Parathyroid adenoma (tissue), 2 donors: ENCODE measurements around the gene MEST.

Experiments used
- H2AFZ ChIP-seq: fragments of 300-600 bp; sonication (generic); one replicate; pipeline ENCODE4 v1.7.0; 2017; ENCODE audit warnings: antibody characterized with exemption, mild to moderate bottlenecking
- H3K27ac ChIP-seq: fragments of 300-600 bp; sonication (generic); one replicate; pipeline ENCODE4 v1.7.0; 2017
- H3K27me3 ChIP-seq: fragments of 300-600 bp; sonication (generic); one replicate; pipeline ENCODE4 v1.7.0; 2017; ENCODE audit warnings: low read length; ENCODE audit not compliant: control insufficient read depth, insufficient read depth
- H3K36me3 ChIP-seq: fragments of 300-600 bp; sonication (generic); one replicate; pipeline ENCODE4 v1.7.0; 2017; ENCODE audit warnings: low read length; ENCODE audit not compliant: control insufficient read depth, insufficient read depth
- H3K4me1 ChIP-seq: fragments of 300-600 bp; sonication (generic); one replicate; pipeline ENCODE4 v1.7.0; 2017; ENCODE audit warnings: control low read depth
- H3K4me2 ChIP-seq: fragments of 300-600 bp; sonication (generic); one replicate; pipeline ENCODE4 v1.7.0; 2017; ENCODE audit warnings: low read length
- H3K4me3 ChIP-seq: fragments of 300-600 bp; sonication (generic); one replicate; pipeline ENCODE4 v1.7.0; 2017; ENCODE audit warnings: low read depth, low read length
- H3K79me2 ChIP-seq: fragments of 300-600 bp; sonication (generic); one replicate; pipeline ENCODE4 v1.7.0; 2017; ENCODE audit warnings: control low read depth
- H3K9ac ChIP-seq: fragments of 300-600 bp; sonication (generic); one replicate; pipeline ENCODE4 v1.7.0; 2017; ENCODE audit warnings: mild to moderate bottlenecking
- H3K9me3 ChIP-seq: fragments of 300-600 bp; sonication (generic); one replicate; pipeline ENCODE4 v1.7.0; 2017; ENCODE audit warnings: low read length; ENCODE audit not compliant: control insufficient read depth
- TF ChIP-seq, protein P1 (sequence below): fragments of 300-600 bp; sonication (generic); IDR thresholded peaks from one replicate; pipeline ENCODE4 v1.7.0; 2017; ENCODE audit warnings: antibody characterized with exemption, mild to moderate bottlenecking
- donor health status: primary hyperparathyroidism.

MEST gene

DNA sequence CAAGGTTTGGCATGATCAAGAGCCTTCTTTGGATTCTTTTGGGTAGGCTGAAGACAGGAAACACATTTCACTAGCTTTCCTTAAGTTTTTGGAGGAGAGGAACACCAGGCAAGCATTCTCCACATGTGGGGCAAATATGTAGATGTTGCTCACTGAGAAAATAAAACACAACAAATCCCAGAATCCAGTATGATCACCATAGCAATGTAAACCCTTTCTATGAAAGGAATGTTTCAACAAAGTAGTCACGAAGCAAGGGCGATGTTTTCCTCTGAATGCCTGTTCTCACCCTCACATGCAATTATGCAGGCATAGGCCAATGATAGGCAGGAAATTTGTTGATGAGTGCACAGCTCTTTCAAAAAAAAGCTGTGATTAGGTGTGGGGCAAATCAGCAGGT is 30.6 kb upstream of the MEST start:
- H3K4me1 ChIP-seq, result no peaks in the 10 kb centered on the region
- TF ChIP-seq, protein P1, sequence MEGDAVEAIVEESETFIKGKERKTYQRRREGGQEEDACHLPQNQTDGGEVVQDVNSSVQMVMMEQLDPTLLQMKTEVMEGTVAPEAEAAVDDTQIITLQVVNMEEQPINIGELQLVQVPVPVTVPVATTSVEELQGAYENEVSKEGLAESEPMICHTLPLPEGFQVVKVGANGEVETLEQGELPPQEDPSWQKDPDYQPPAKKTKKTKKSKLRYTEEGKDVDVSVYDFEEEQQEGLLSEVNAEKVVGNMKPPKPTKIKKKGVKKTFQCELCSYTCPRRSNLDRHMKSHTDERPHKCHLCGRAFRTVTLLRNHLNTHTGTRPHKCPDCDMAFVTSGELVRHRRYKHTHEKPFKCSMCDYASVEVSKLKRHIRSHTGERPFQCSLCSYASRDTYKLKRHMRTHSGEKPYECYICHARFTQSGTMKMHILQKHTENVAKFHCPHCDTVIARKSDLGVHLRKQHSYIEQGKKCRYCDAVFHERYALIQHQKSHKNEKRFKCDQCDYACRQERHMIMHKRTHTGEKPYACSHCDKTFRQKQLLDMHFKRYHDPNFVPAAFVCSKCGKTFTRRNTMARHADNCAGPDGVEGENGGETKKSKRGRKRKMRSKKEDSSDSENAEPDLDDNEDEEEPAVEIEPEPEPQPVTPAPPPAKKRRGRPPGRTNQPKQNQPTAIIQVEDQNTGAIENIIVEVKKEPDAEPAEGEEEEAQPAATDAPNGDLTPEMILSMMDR, result no peak
- H3K4me2 ChIP-seq, result no peak overlapping the region
- no peak overlapping the region for H3K4me3 ChIP-seq
- no peak overlapping the region for H2AFZ ChIP-seq
- no peaks in the 10 kb centered on the region for H3K27me3 ChIP-seq
- no peaks in the 10 kb centered on the region for H3K79me2 ChIP-seq
- H3K36me3 ChIP-seq, result no peaks in the 10 kb centered on the region
- no peak overlapping the region for H3K27ac ChIP-seq
- H3K9ac ChIP-seq, result no peak overlapping the region
- H3K9me3 ChIP-seq, result no peaks in the 10 kb centered on the region

DNA sequence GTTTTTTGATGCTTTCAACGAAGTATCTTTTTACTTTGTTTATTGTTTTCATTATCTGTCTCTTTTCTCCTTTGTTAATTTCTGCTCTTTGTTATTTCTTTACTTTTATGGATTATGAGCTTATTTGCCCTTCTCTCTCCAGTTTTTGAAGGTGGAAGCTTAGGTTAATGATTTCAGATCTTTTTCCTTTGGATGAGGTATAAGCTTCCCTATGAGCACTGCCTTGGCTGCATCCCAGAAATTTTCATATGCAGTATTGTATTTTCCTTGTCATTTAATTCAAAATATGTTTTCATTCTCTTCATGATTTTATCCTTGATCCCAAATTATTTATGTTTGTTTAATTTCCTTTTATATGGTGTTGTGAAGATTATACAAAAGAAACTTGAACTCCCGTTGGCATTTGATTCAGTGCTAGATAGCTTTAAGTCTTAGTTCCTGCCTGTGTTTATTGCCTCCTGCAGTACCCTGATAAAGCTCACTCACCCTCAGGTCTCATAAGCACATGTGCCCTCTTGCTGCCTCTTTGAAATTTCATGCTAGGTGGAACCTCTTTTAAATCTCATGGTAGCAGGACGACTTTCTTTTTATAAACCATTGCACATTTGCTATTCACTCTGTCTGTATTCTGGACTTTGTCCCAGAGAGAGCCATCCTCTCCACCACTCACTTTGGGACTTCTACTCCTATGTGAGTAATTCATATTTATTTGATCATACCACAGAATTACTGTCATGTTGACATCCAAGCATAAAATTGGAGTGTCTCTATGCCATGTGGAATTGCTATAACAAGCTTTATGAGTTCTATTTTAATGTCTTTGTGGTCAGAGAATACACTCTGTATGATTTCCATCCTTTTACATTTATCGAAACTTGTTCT is 28.1 kb upstream of the MEST start:
- no peaks in the 10 kb centered on the region for H3K9me3 ChIP-seq
- no peak overlapping the region for H3K9ac ChIP-seq
- no peaks in the 10 kb centered on the region for H3K36me3 ChIP-seq
- H3K27ac ChIP-seq, result no peak overlapping the region
- H3K4me3 ChIP-seq, result no peak overlapping the region
- TF ChIP-seq, protein P1, result no peak
- no peak overlapping the region for H3K4me2 ChIP-seq
- H3K4me1 ChIP-seq, result no peaks in the 10 kb centered on the region
- no peak overlapping the region for H2AFZ ChIP-seq
- H3K27me3 ChIP-seq, result no peaks in the 10 kb centered on the region
- no peaks in the 10 kb centered on the region for H3K79me2 ChIP-seq

DNA sequence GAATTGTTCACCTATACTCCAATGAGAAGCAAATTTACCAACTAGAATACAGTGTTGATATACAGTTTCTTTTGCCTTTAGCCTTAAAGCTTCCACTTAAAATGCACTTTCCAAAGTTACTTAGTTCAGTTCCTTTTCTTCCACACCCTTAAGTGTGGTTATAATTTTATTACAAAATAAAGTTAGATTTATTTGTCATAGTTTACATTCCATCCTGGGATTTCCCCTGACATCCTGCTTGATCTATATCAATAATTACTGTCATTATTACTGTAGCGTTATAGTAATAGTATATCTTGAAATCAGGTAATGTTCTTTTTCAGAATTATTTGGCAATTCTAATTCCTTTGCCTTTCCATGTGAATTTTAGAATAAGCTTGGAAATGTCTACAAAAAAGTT is 23.3 kb upstream of the MEST start:
- Histone ChIP-seq H3K27ac (no peak overlapping the region), H3K9me3 (no peaks in the 10 kb centered on the region), H2AFZ (no peak overlapping the region), H3K79me2 (no peaks in the 10 kb centered on the region), H3K4me1 (no peaks in the 10 kb centered on the region), H3K4me3 (no peak overlapping the region), H3K9ac (no peak overlapping the region), H3K4me2 (no peak overlapping the region), H3K36me3 (no peaks in the 10 kb centered on the region), H3K27me3 (no peaks in the 10 kb centered on the region)
- TF ChIP-seq, protein P1, result no peak

DNA sequence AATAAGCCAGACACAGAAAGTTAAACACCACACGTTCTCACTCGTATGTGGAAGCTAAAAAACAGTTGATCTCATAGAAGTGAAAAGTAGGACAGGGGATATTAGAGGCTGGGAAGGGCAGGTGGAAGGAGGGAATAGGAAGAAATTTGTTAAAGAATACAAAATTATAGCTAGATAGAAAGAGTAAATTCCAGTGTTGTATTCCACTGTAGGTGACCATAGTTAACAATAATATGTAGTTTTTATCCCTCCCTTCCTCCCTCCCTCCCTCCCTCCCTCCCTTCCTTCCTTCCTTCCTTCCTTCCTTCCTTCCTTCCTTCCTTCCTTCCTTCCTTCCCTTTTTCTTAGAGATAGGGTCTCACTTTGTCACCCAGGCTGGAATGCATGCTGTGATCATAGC is 19.9 kb upstream of the MEST start:
- no peaks in the 10 kb centered on the region for H3K36me3 ChIP-seq
- no peaks in the 10 kb centered on the region for H3K79me2 ChIP-seq
- H3K27ac ChIP-seq, result no peak overlapping the region

More for the DNA sequence above, 19.9 kb upstream of the MEST start:
- H2AFZ ChIP-seq, result no peak overlapping the region
- no peak overlapping the region for H3K4me2 ChIP-seq
- no peaks in the 10 kb centered on the region for H3K27me3 ChIP-seq
- H3K9me3 ChIP-seq, result no peaks in the 10 kb centered on the region
- H3K4me1 ChIP-seq, result no peaks in the 10 kb centered on the region
- no peak overlapping the region for H3K9ac ChIP-seq
- TF ChIP-seq, protein P1, result no peak
- no peak overlapping the region for H3K4me3 ChIP-seq
